Neural cell (in vitro differentiated cells): ENCODE measurements around the gene ASS1. TPM values are rescaled to one million over a fixed set of nuclear protein-coding genes. Genes with fewer than 3 reads are reported as not detected.

ENCODE experiments used
- H2AFZ ChIP-seq: fragments of 200-600, 300-800 bp; sonication (generic), shearing (Covaris generic); 2 replicates; pipeline ENCODE4 v1.6.0; 2014; ENCODE audit warnings: low read depth, mild to moderate bottlenecking, antibody characterized with exemption, low read length, moderate library complexity
- H3F3A ChIP-seq: fragments of 200-600 bp; shearing (Covaris generic); 2 replicates; pipeline ENCODE4 v1.6.1; 2016; ENCODE audit warnings: mild to moderate bottlenecking, moderate library complexity, mixed read lengths, antibody characterized with exemption, low read length; ENCODE audit not compliant: insufficient read depth, poor library complexity, severe bottlenecking
- H3K27ac ChIP-seq: fragments of 200-600, 300-800 bp; sonication (generic), shearing (Covaris generic); 2 replicates; pipeline ENCODE4 v1.5.1; 2014; ENCODE audit warnings: mild to moderate bottlenecking, low read length, moderate library complexity
- H3K27me3 ChIP-seq: fragments of 300-800, 200-600 bp; sonication (generic), shearing (Covaris generic); 2 replicates; pipeline ENCODE4 v1.6.0; 2014; ENCODE audit warnings: mild to moderate bottlenecking, low read depth, low read length, moderate library complexity; ENCODE audit not compliant: insufficient read depth
- H3K36me3 ChIP-seq: fragments of 300-800, 200-600 bp; sonication (generic), shearing (Covaris generic); 2 replicates; pipeline ENCODE4 v1.5.1; 2014; ENCODE audit warnings: mild to moderate bottlenecking, antibody characterized with exemption, low read length, moderate library complexity; ENCODE audit not compliant: insufficient read depth
- H3K4me2 ChIP-seq: fragments of 300-800, 200-600 bp; sonication (generic), shearing (Covaris generic); 2 replicates; pipeline ENCODE4 v1.6.0; 2014; ENCODE audit warnings: mild to moderate bottlenecking, low read length
- H3K4me3 ChIP-seq: fragments of 300-800, 200-600 bp; sonication (generic), shearing (Covaris generic); 2 replicates; pipeline ENCODE4 v1.5.1; 2014; ENCODE audit warnings: mild to moderate bottlenecking, low read length, moderate library complexity
- H3K79me2 ChIP-seq: fragments of 200-600 bp; shearing (Covaris generic); replicated peaks from 2 replicates; pipeline ENCODE4 v1.6.0; 2014; ENCODE audit warnings: mild to moderate bottlenecking, low read length, moderate library complexity; ENCODE audit not compliant: insufficient read depth
- H3K9ac ChIP-seq: fragments of 300-800, 200-600 bp; sonication (generic), shearing (Covaris generic); 2 replicates; pipeline ENCODE4 v1.6.1; 2016; ENCODE audit warnings: mild to moderate bottlenecking, low read length, mixed read lengths
- H3K9me2 ChIP-seq: fragments of 200-600 bp; shearing (Covaris generic); 2 replicates; pipeline ENCODE4 v1.6.1; 2016; ENCODE audit warnings: mild to moderate bottlenecking, low read length, mixed read lengths; ENCODE audit not compliant: insufficient read depth
- H3K9me3 ChIP-seq: fragments of 200-600, 300-800 bp; sonication (generic), shearing (Covaris generic); 2 replicates; pipeline ENCODE4 v1.6.1; 2016; ENCODE audit warnings: mild to moderate bottlenecking, mixed run types, low read length, moderate library complexity, mixed read lengths
- H4K20me1 ChIP-seq: fragments of 200-600 bp; shearing (Covaris generic); 2 replicates; pipeline ENCODE4 v1.6.1; 2016; ENCODE audit warnings: mild to moderate bottlenecking, mixed run types; ENCODE audit not compliant: insufficient read depth
- CTCF ChIP-seq: fragments of 450-650 bp; IDR thresholded peaks from 2 replicates; pipeline ENCODE4 v1.5.1; 2014; ENCODE audit warnings: antibody characterized with exemption, mild to moderate bottlenecking, moderate library complexity; ENCODE audit not compliant: poor library complexity, severe bottlenecking
- EP300 ChIP-seq: fragments of 450-650 bp; conservative IDR thresholded peaks from 2 replicates; pipeline ENCODE4 v1.6.1; 2014; ENCODE audit warnings: antibody characterized with exemption, mild to moderate bottlenecking, moderate library complexity; ENCODE audit not compliant: poor library complexity, severe bottlenecking
- EZH2 ChIP-seq: fragments of 200-600, 300-800 bp; shearing (Covaris generic), sonication (generic); IDR thresholded peaks from 2 replicates; pipeline ENCODE4 v1.6.1; 2014; ENCODE audit warnings: antibody characterized with exemption, low read length, borderline replicate concordance, mild to moderate bottlenecking; ENCODE audit not compliant: insufficient read depth, poor library complexity, severe bottlenecking
- MXI1 ChIP-seq: fragments of 450-650 bp; conservative IDR thresholded peaks from 2 replicates; pipeline ENCODE4 v1.6.1; 2014; ENCODE audit warnings: antibody characterized with exemption, mild to moderate bottlenecking; ENCODE audit not compliant: poor library complexity, severe bottlenecking
- POLR2AphosphoS5 ChIP-seq: IDR thresholded peaks from 2 replicates; pipeline ENCODE4 v1.6.1; 2012
- RAD21 ChIP-seq: fragments of 450-650 bp; conservative IDR thresholded peaks from 2 replicates; pipeline ENCODE4 v1.6.1; 2014; ENCODE audit warnings: antibody characterized with exemption, mild to moderate bottlenecking, moderate library complexity
- REST ChIP-seq: IDR thresholded peaks from 2 replicates; pipeline ENCODE4 v1.6.1; 2012; ENCODE audit warnings: borderline replicate concordance
- SMC3 ChIP-seq: fragments of 450-650 bp; conservative IDR thresholded peaks from 2 replicates; pipeline ENCODE4 v1.6.1; 2014; ENCODE audit warnings: antibody characterized with exemption, mild to moderate bottlenecking, moderate library complexity; ENCODE audit not compliant: poor library complexity
- TAF1 ChIP-seq: IDR thresholded peaks from 2 replicates; pipeline ENCODE4 v1.6.1; 2012; ENCODE audit warnings: low read depth
- polyA plus RNA-seq: library from polyadenylated mRNA; depleted of rRNA; stranded (reverse); fragments of >200 nt; gene quantifications from 2 replicates; pipeline ENCODE4 v1.2.3, GENCODE V29; 2014

ASS1 gene
- polyA plus RNA-seq, 1 donor from 2014 or later = 2.6 TPM

GRCh38 chr9:130480673-130481072, 35.9 kb downstream of the ASS1 start:
- Histone ChIP-seq H3K9me3 (no peaks in the 10 kb centered on the region), H4K20me1 (no peaks in the 10 kb centered on the region), H3K9me2 (no peaks in the 10 kb centered on the region), H3F3A (peaks cover 7% of the 10 kb centered on the region), H3K27ac (no peak overlapping the region), H3K9ac (no peak overlapping the region), H3K36me3 (no peaks in the 10 kb centered on the region), H2AFZ (no peak overlapping the region), H3K4me3 (no peak overlapping the region), H3K27me3 (peaks cover 36% of the 10 kb centered on the region), H3K79me2 (no peaks in the 10 kb centered on the region), H3K4me2 (no peak overlapping the region)
- TF ChIP-seq CTCF = no peak
- TF ChIP-seq POLR2AphosphoS5 = no peak
- TF ChIP-seq TAF1 = no peak
- TF ChIP-seq MXI1 = no peak
- no peak for TF ChIP-seq REST
- no peak for TF ChIP-seq EP300
- TF ChIP-seq SMC3 = no peak
- no peak for TF ChIP-seq RAD21
- no peak for TF ChIP-seq EZH2

- H3K27me3 ChIP-seq = peaks cover 28% of the 10 kb centered on the region
- no peak overlapping the region for H3K4me3 ChIP-seq
- no peak overlapping the region for H2AFZ ChIP-seq
- no peaks in the 10 kb centered on the region for H4K20me1 ChIP-seq
- no peaks in the 10 kb centered on the region for H3K79me2 ChIP-seq
- H3K36me3 ChIP-seq = no peaks in the 10 kb centered on the region
- no peak overlapping the region for H3K9ac ChIP-seq
- no peaks in the 10 kb centered on the region for H3K9me2 ChIP-seq
- no peak overlapping the region for H3K27ac ChIP-seq
- H3K9me3 ChIP-seq = no peaks in the 10 kb centered on the region
- TF ChIP-seq MXI1 (no peak), REST (no peak), POLR2AphosphoS5 (no peak), EZH2 (no peak), CTCF (no peak), TAF1 (no peak), SMC3 (no peak), EP300 (no peak), RAD21 (no peak)
- peaks cover 8% of the 10 kb centered on the region for H3F3A ChIP-seq
- H3K4me2 ChIP-seq = no peak overlapping the region
Measured at GRCh38 chr9:130482463-130482862, 37.7 kb downstream of the ASS1 start.
